Activated T-cell treated with anti-CD3 and anti-CD28 coated beads, Interleukin-2, amount 50 U/mL, for 72 hours (primary cell): Measurements from ENCODE around the gene RAB3C. TPM values are rescaled to one million over a fixed set of nuclear protein-coding genes. Genes with fewer than 3 reads are reported as not detected.

Source experiments
- ATAC-seq, 2 donors: fragments of 150-1000 bp; cut with Tn5 transposase; replicated peaks in 1 of 2; 2 replicates each; pipeline ENCODE4 v1.10.0; 2021; ENCODE audit warnings: moderate library complexity in 2 of 2, mild to moderate bottlenecking in 1 of 2
- DNase-seq, 2 donors: peaks; one replicate each; pipeline ENCODE4 v3.0.0; 2021 to 2022; ENCODE audit warnings: mixed read lengths in 1 of 2
- H3K27ac Mint-ChIP-seq: one replicate; pipeline ENCODE4 v1.8.0; 2022; ENCODE audit warnings: mild to moderate bottlenecking, moderate library complexity, mixed read lengths
- H3K27me3 Mint-ChIP-seq: one replicate; pipeline ENCODE4 v1.8.0; 2022; ENCODE audit warnings: low read depth, mixed read lengths
- H3K36me3 Mint-ChIP-seq, 2 donors: one replicate each; pipeline ENCODE4 v1.8.0; 2022; ENCODE audit warnings: mixed read lengths in 2 of 2, mild to moderate bottlenecking in 1 of 2; ENCODE audit not compliant: insufficient read depth in 2 of 2
- H3K4me1 Mint-ChIP-seq: one replicate; pipeline ENCODE4 v1.8.0; 2022; ENCODE audit warnings: low read depth, mixed read lengths
- H3K4me3 Mint-ChIP-seq, 2 donors: one replicate each; pipeline ENCODE4 v1.8.0; 2022; ENCODE audit warnings: mild to moderate bottlenecking in 2 of 2, mixed read lengths in 2 of 2, moderate library complexity in 2 of 2
- H3K9me3 Mint-ChIP-seq, 2 donors: one replicate each; pipeline ENCODE4 v1.8.0; 2022; ENCODE audit warnings: mixed read lengths in 2 of 2
- total RNA-seq, 2 donors: library from RNA; stranded (reverse); gene quantifications; one replicate each; pipeline ENCODE4 v1.2.3, GENCODE V29; 2022

RAB3C gene
- total RNA-seq, 2 donors from 2014 or later = not detected

DNA sequence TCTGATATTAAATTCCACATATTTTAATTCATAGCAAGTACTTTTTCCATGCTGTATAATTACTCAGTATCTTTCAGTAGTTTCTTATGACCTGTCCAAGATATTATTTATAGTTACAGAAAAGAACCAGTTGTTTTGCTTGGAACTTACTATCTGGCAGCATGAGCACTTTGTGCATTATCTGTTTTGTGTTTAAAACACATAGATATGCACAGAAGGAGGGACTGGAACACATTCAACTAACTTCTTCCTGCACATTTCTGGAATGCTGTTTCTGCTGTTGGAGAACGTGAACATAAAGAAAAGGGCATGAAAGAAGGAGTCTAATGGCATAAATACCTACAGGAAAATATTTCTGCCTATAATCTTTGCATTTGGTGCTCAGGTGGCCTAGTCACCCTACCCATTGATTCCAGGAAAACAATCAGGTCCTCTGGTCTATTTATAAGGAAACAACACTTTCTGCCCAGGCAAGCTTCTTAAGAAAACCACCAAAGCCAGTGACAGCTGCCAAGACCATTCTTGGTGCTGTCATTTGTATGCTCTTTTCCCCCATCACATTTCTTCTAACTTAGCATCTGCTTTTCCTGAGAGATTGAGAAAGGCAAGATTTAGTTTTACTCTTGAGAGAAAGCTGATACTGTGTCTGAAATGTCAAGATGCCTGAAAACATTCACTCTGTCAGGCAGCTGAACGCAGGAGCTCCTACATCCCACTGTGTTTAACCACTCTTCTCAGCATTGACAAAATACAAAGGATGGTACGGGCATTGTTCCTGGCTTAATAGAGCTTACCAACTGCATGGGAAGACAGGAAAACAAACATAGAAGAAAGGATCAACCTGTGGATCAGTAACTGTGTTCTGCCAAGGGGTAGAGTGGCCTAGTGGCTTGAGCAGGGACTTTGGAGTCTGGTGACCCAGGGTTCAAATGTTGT lies 40.3 kb downstream of the RAB3C start:
- DNase-seq = no peak
- ATAC-seq = no peak
- no peak overlapping the region for H3K27ac Mint-ChIP-seq
- H3K9me3 Mint-ChIP-seq = no peaks in the 10 kb centered on the region
- H3K4me3 Mint-ChIP-seq = no peak overlapping the region
- no peaks in the 10 kb centered on the region for H3K4me1 Mint-ChIP-seq
- H3K36me3 Mint-ChIP-seq = no peaks in the 10 kb centered on the region
- H3K27me3 Mint-ChIP-seq = no peaks in the 10 kb centered on the region

- Mint-ChIP-seq H3K36me3 (no peaks in the 10 kb centered on the region), H3K27me3 (no peaks in the 10 kb centered on the region), H3K4me3 (no peak overlapping the region), H3K27ac (no peak overlapping the region), H3K4me1 (no peaks in the 10 kb centered on the region), H3K9me3 (no peaks in the 10 kb centered on the region)
- DNase-seq = no peak
- no peak for ATAC-seq
Observed at GRCh38 chr5:58628626-58629025, 45.8 kb downstream of the RAB3C start.

DNA sequence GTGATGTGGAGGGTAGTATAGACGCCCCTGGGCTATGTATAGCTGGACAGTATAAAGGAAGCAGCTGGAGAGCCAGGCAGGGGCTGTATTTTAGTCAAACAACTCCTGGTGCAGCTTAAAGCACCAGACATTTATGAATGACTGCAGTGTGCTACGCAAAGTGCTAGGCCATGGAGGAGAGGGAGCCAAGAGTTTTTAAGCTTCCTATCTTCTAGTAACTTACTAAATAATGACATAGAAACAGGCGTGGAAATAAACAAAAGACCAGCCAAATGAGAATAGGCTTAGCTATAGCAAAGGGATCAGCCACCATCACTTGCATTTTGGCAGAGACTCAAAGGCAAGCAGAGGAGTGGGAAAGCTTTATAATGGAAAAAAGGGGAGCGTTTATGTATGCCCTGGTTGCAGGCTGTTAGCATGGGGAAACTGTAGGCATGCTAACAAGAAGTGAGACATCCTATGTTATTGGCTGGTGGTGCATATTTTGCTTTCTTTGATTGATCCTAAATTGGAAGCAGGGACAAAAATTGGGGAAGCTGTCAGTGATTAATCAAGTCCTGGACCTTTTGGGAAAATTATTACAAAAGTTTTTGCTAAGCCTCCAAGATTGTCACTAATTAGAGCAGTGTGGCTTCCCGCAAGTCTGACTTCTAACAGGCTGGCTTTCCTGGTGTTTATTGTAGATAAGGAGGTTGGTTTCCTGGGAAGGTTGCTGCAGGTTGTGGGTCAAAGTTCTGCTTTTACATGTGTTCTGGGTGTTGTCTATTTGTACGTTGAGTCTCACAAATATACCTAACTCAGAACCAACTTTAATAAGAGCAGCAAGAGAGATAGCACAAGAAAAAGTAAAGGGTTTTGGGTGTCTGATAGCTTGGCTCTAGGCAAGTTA lies 46.6 kb downstream of the RAB3C start:
- Mint-ChIP-seq H3K9me3 (no peaks in the 10 kb centered on the region), H3K27ac (no peak overlapping the region), H3K4me1 (no peaks in the 10 kb centered on the region), H3K27me3 (no peaks in the 10 kb centered on the region), H3K4me3 (no peak overlapping the region), H3K36me3 (no peaks in the 10 kb centered on the region)
- DNase-seq = no peak
- ATAC-seq = no peak

DNA sequence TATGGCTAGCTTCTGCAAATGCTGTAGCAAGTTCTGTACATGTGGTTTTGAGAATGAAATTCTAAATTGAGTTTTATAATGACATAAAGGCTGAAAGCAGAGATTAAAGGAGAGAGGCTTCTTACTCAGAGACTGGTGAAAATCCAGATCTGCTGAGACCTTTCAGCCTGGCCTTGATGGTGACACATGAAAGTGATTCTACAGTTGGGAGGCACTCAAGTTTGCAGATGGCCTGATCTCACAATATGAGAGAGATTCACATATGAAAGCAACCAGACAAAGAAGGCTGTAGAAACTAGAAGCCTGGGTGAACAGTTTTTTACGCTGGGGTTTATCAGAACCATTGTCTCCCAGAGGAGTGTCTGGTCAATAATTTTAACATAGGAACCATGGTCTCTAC lies 49.0 kb downstream of the RAB3C start:
- no peak overlapping the region for H3K4me3 Mint-ChIP-seq
- no peaks in the 10 kb centered on the region for H3K9me3 Mint-ChIP-seq
- ATAC-seq = no peak
- H3K4me1 Mint-ChIP-seq = no peaks in the 10 kb centered on the region
- H3K36me3 Mint-ChIP-seq = no peaks in the 10 kb centered on the region
- DNase-seq = no peak
- no peaks in the 10 kb centered on the region for H3K27me3 Mint-ChIP-seq
- H3K27ac Mint-ChIP-seq = no peak overlapping the region

DNA sequence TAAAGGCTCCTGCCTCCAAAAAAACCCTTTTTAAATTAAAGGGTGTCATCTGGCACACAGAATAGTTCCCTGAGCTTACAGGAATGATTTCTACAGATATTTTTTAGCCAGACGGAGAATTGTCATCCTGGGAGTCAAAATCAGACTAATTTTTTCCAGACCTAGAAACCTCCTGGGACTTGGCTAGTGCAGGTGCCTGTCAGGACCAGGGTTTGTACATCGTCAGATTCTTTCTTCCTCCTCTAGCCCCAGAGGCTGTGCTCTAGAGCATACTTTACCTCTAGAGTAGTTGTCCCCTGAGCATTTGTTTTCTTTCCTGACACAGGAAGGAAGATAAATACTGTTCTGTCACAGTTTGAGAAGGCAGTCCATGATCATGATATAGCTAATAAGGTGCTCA lies 52.5 kb downstream of the RAB3C start:
- H3K36me3 Mint-ChIP-seq = no peaks in the 10 kb centered on the region
- ATAC-seq = no peak
- peaks cover 6% of the 10 kb centered on the region for H3K27me3 Mint-ChIP-seq
- no peak overlapping the region for H3K27ac Mint-ChIP-seq
- H3K4me1 Mint-ChIP-seq = no peaks in the 10 kb centered on the region
- H3K9me3 Mint-ChIP-seq = no peaks in the 10 kb centered on the region
- no peak overlapping the region for H3K4me3 Mint-ChIP-seq
- no peak for DNase-seq

DNA sequence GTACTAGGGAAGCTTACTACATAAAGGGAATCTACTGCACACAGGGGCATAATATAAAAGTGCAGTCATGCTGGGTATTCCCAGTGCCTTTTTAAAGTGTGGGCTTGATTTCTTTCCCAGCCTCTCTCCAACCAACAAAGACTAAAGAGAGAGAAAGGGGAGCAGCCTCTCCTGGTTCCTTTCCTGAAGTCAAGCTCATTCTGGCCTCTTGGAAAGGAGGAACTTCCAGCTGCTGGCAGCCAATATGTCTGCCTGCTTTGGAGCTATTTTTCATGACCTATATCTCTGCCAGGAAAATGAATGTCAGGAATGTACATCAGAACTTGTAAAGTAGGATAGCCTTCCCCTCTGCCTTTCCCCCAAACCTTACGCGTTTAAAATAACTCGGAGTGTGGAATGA lies 57.1 kb downstream of the RAB3C start:
- Mint-ChIP-seq H3K27ac (no peak overlapping the region), H3K4me1 (no peaks in the 10 kb centered on the region), H3K4me3 (no peak overlapping the region), H3K27me3 (peaks cover 9% of the 10 kb centered on the region), H3K9me3 (no peaks in the 10 kb centered on the region), H3K36me3 (no peaks in the 10 kb centered on the region)
- no peak for DNase-seq
- ATAC-seq = no peak

DNA sequence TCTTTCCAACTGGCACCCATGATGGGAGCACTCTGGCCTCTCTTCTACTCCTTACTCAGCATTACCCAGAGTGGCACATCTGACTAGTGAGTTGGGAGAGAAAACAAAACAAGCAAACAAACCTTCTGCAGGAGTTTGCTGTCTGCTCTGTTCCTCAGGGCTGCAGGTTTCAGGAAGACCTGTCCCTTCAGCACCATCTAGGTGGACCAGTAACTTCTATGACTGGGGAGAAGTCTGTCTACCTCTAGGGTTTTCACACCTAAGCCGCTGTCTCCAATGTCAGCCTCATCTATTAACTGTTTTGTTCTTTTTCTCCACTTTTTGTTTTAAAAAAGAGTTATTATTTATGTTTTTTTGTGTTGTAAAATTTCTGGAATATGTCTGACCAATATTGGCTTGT lies 58.7 kb downstream of the RAB3C start:
- ATAC-seq (no peak), DNase-seq (no peak)
- Mint-ChIP-seq H3K9me3 (no peaks in the 10 kb centered on the region), H3K4me1 (no peaks in the 10 kb centered on the region), H3K27ac (no peak overlapping the region), H3K27me3 (peaks cover 15% of the 10 kb centered on the region), H3K4me3 (no peak overlapping the region), H3K36me3 (no peaks in the 10 kb centered on the region)

DNA sequence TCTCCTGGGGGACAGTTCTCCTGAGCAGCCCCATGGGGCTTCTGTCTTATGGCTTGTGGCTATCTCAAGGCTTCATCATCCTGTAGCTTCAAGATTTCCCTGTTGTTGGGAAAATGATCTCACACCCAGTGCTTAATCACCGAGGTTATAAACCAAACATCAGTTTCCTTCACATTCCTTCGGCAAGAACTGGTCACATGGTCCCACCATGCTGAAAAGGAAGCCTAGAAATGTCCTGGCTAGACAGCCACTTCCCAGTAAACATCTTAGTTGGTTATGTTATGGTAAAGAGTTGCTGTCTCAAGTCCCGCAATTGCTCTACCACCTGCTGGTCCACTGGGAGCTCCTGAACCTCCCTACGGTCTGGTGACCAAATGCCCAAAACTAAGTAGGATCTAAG lies 66.0 kb downstream of the RAB3C start:
- H3K27ac Mint-ChIP-seq = no peak overlapping the region
- DNase-seq (no peak), ATAC-seq (no peak)
- H3K27me3 Mint-ChIP-seq = peaks cover 21% of the 10 kb centered on the region
- no peaks in the 10 kb centered on the region for H3K36me3 Mint-ChIP-seq
- no peaks in the 10 kb centered on the region for H3K4me1 Mint-ChIP-seq
- H3K9me3 Mint-ChIP-seq = peaks cover 0 to 1% of the 10 kb centered on the region in 2 donors
- no peak overlapping the region for H3K4me3 Mint-ChIP-seq

- Mint-ChIP-seq H3K4me1 (no peaks in the 10 kb centered on the region), H3K9me3 (peaks cover 0 to 1% of the 10 kb centered on the region in 2 donors), H3K27me3 (peaks cover 21% of the 10 kb centered on the region), H3K4me3 (no peak overlapping the region), H3K36me3 (no peaks in the 10 kb centered on the region), H3K27ac (no peak overlapping the region)
- no peak for DNase-seq
- ATAC-seq = no peak
Observed at GRCh38 chr5:58649716-58650115, 66.8 kb downstream of the RAB3C start.

GRCh38 chr5:58653521-58653920 lies 70.6 kb downstream of the RAB3C start:
- H3K36me3 Mint-ChIP-seq = no peaks in the 10 kb centered on the region
- ATAC-seq = no peak
- H3K27me3 Mint-ChIP-seq = peaks cover 22% of the 10 kb centered on the region
- H3K9me3 Mint-ChIP-seq = peaks cover 0 to 1% of the 10 kb centered on the region in 2 donors
- H3K4me1 Mint-ChIP-seq = no peaks in the 10 kb centered on the region
- no peak overlapping the region for H3K27ac Mint-ChIP-seq
- no peak for DNase-seq
- H3K4me3 Mint-ChIP-seq = no peak overlapping the region

DNA sequence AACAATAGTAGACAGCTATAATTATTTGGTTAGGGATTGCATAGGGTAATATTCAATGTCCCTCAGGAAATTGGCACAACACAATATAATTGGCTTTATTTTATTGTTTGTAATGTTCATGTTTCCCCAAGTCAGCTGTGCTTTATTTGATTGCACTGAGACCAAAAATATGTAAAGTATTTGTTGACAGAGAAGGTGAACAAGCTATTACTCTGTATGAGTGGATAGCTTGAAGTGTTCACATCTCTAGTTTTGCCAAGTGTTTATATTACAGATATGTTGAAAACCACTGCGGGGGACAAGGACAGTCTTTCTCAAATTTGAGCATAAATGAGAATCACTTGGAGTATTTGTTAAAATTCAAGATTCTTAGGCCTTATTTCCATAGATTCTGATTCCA lies 83.3 kb downstream of the RAB3C start:
- no peak for ATAC-seq
- Mint-ChIP-seq H3K4me3 (no peak overlapping the region), H3K9me3 (no peaks in the 10 kb centered on the region), H3K27ac (no peak overlapping the region), H3K27me3 (no peaks in the 10 kb centered on the region), H3K4me1 (no peaks in the 10 kb centered on the region), H3K36me3 (no peaks in the 10 kb centered on the region)
- no peak for DNase-seq

DNA sequence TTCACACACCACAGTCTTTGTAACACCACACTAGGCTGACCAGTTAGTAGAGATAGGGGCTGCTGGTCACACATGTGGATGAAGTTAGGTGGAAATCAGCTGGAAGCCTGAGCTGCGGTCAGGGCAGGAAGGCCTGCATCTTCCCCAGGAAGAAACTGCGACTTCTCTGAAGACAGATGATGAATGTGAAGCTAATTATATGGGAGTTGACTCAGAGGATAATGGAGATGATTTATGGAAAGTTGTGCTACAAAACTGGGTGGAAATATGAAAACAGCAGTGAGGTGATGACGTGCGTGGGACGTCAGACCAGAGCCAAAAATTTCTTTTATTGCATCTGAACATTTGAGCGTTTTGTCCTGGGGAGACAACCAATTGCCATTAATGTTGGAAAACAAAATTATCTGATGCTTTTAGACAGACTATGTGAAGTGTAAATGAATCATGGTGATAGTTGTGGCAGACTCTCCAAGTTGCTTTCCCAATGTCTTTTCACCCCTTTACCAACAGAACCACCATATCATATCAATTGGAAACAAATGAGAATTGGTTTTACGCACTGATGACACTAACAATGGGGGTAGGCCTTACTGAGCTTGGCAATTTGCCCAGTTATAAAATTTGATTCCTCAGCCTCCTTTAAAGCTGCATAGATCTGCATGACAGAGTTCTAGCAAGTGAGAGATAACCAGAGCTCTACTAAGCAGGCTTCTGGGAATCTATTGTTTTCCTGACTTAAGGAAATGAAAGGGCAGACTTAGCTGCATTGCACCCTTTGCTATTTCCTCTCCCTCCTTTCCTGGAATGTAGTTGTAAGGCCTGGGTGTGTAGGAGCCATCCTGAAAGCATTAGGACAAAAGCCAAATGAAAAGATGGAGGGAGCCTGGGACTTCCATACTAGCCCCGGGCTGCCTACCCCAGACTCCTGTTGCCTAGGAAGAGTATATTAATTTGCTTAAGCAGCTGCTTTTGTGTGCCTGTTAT lies 84.0 kb downstream of the RAB3C start:
- Mint-ChIP-seq H3K4me3 (no peak overlapping the region), H3K36me3 (no peaks in the 10 kb centered on the region), H3K9me3 (no peaks in the 10 kb centered on the region), H3K27me3 (no peaks in the 10 kb centered on the region), H3K4me1 (no peaks in the 10 kb centered on the region), H3K27ac (no peak overlapping the region)
- ATAC-seq (no peak), DNase-seq (no peak)
